ENCODE data around the gene REN.

- TF ChIP-seq CTCF (IDR thresholded peaks at IDR 0.05) (no peak), POLR2A (IDR thresholded peaks at IDR 0.05) (no peak)
Measured at GRCh38 chr1:204106825-204107224, 59.3 kb downstream of the REN start.
